CD8-positive, alpha-beta memory T cell (primary cell): ENCODE data around the gene CCDC102A. TPM values are rescaled to one million over a fixed set of nuclear protein-coding genes. Genes with fewer than 3 reads are reported as not detected.

ENCODE experiments used
- CTCF ChIA-PET: fragments of 350-600 bp; sonication (Branson Sonifier 250); formaldehyde crosslinking; loops from one replicate; lab custom pipeline; 2021; ENCODE audit warnings: antibody characterized with exemption; lab: Charles Lee
- POLR2A ChIA-PET: fragments of 350-600 bp; sonication (Branson Sonifier 250); formaldehyde crosslinking; loops from one replicate; lab custom pipeline; 2021; ENCODE audit warnings: antibody characterized with exemption; lab: Charles Lee
- DNase-seq, 5 donors: peaks; one replicate each; pipeline versions ENCODE4 v3.0.0 to v3.0.0-alpha.2; 2020 to 2022; ENCODE audit warnings: mixed read lengths in 1 of 5
- H3K27ac ChIP-seq: one replicate; pipeline ENCODE4 v1.7.0; 2013; ENCODE audit warnings: low read depth, mild to moderate bottlenecking, low read length, moderate library complexity
- H3K27me3 ChIP-seq: 2 replicates; pipeline ENCODE4 v1.7.0; 2013; ENCODE audit warnings: low read length, mild to moderate bottlenecking; ENCODE audit not compliant: insufficient read depth, poor library complexity, severe bottlenecking
- H3K36me3 ChIP-seq: 2 replicates; pipeline ENCODE4 v1.7.0; 2013; ENCODE audit warnings: mild to moderate bottlenecking, low read length, moderate library complexity; ENCODE audit not compliant: insufficient read depth
- H3K4me1 ChIP-seq: 2 replicates; pipeline ENCODE4 v1.7.0; 2013; ENCODE audit warnings: mild to moderate bottlenecking, low read length, moderate library complexity; ENCODE audit not compliant: insufficient read depth
- H3K4me3 ChIP-seq: 2 replicates; pipeline ENCODE4 v1.7.0; 2013; ENCODE audit warnings: mild to moderate bottlenecking, low read length
- H3K9me3 ChIP-seq: 2 replicates; pipeline ENCODE4 v1.7.0; 2013; ENCODE audit warnings: mild to moderate bottlenecking, low read length
- H3K27ac Mint-ChIP-seq, 8 donors: one replicate each; pipeline ENCODE4 v1.8.0; 2020 to 2021; ENCODE audit warnings: mixed read lengths in 8 of 8, mild to moderate bottlenecking in 6 of 8, inconsistent platforms in 3 of 8, moderate library complexity in 3 of 8
- H3K27me3 Mint-ChIP-seq, 2 donors: one replicate each; pipeline ENCODE4 v1.8.0; 2020 to 2021; ENCODE audit warnings: mixed read lengths in 2 of 2, mild to moderate bottlenecking in 1 of 2, moderate library complexity in 1 of 2
- H3K36me3 Mint-ChIP-seq, 3 donors: one replicate each; pipeline ENCODE4 v1.8.0; 2020 to 2021; ENCODE audit warnings: mixed read lengths in 3 of 3, inconsistent platforms in 1 of 3, mild to moderate bottlenecking in 1 of 3
- H3K4me1 Mint-ChIP-seq, 3 donors: one replicate each; pipeline ENCODE4 v1.8.0; 2020 to 2021; ENCODE audit warnings: mixed read lengths in 3 of 3, inconsistent platforms in 1 of 3, mild to moderate bottlenecking in 1 of 3
- H3K4me3 Mint-ChIP-seq, 7 donors: one replicate each; pipeline ENCODE4 v1.8.0; 2020 to 2021; ENCODE audit warnings: mixed read lengths in 7 of 7, mild to moderate bottlenecking in 6 of 7, moderate library complexity in 4 of 7, inconsistent platforms in 2 of 7
- H3K9me3 Mint-ChIP-seq, 5 donors: one replicate each; pipeline ENCODE4 v1.8.0; 2020 to 2022; ENCODE audit warnings: mixed read lengths in 5 of 5, mild to moderate bottlenecking in 3 of 5, moderate library complexity in 2 of 5, inconsistent platforms in 1 of 5
- polyA plus RNA-seq: library from polyadenylated mRNA; unstranded; fragments of 300-500 nt; fragmentation: Illumina TruSeq; gene quantifications from one replicate; pipeline ENCODE4 v1.2.3, GENCODE V29; 2021
- total RNA-seq, 2 experiments: library from RNA; stranded (reverse); gene quantifications; one replicate each; pipeline ENCODE4 v1.2.3, GENCODE V29; 2021

Gene CCDC102A
- total and polyA plus RNA-seq, 3 experiments from 2014 or later: 22.6 to 28.1 (median 27.0) TPM

GRCh38 chr16:57576429-57576870 is 40.1 kb upstream of the CCDC102A start:
- POLR2A ChIA-PET: interaction anchor here (1.8 to 2.4 kb wide), 2 partner anchors 25 to 33 kb away, joined by 6 to 14 read pairs; no protein-coding TSS in a partner anchor

GRCh38 chr16:57575468-57576277 is 39.3 kb upstream of the CCDC102A start:
- peaks cover 45 to 46% (median 45%) of the 10 kb centered on the region in 3 donors for H3K4me1 Mint-ChIP-seq
- peaks cover 0 to 3% (median 0%) of the 10 kb centered on the region in 5 donors for H3K9me3 Mint-ChIP-seq
- peaks cover 0 to 17% (median 2%) of the 10 kb centered on the region in 3 donors for H3K36me3 Mint-ChIP-seq
- Histone ChIP-seq H3K9me3 (no peaks in the 10 kb centered on the region), H3K4me1 (peaks cover 46% of the 10 kb centered on the region), H3K4me3 (no peak overlapping the region), H3K27me3 (no peaks in the 10 kb centered on the region), H3K36me3 (no peaks in the 10 kb centered on the region), H3K27ac (no peak overlapping the region)
- H3K27ac Mint-ChIP-seq: peak overlapping the region in 4 of 8 donors; percentile 53 to 90 (median 78)
- no peak for DNase-seq
- no peak overlapping the region for H3K4me3 Mint-ChIP-seq
- ChIA-PET CTCF (interaction anchor here (0.6 to 13.1 kb wide), 42 partner anchors 10 to 432 kb away, joined by 3 to 215 read pairs (median 6); partner anchors contain the start of genes ADGRG5, CCDC102A, CIAPIN1 and COQ9), POLR2A (interaction anchor here (2.4 kb wide), 1 partner anchor 34 kb away, joined by 14 read pairs; no protein-coding TSS in a partner anchor)
- H3K27me3 Mint-ChIP-seq: peaks cover 0 to 3% of the 10 kb centered on the region in 2 donors

More at GRCh38 chr16:57576429-57576870, 40.1 kb upstream of the CCDC102A start:
- Mint-ChIP-seq H3K4me3 (peak overlapping the region in 2 of 7 donors; percentile 52 to 58), H3K36me3 (peaks cover 0 to 13% (median 2%) of the 10 kb centered on the region in 3 donors), H3K9me3 (peaks cover 0 to 3% (median 0%) of the 10 kb centered on the region in 5 donors), H3K4me1 (peaks cover 46 to 52% (median 47%) of the 10 kb centered on the region in 3 donors), H3K27me3 (peaks cover 0 to 3% of the 10 kb centered on the region in 2 donors), H3K27ac (peak overlapping the region; percentile 26 to 96 (median 78))
- no peak overlapping the region for H3K27ac ChIP-seq
- peaks cover 46% of the 10 kb centered on the region for H3K4me1 ChIP-seq
- H3K9me3 ChIP-seq: no peaks in the 10 kb centered on the region
- H3K27me3 ChIP-seq: no peaks in the 10 kb centered on the region
- CTCF ChIA-PET: interaction anchor here (0.6 to 13.1 kb wide), 44 partner anchors 9 to 432 kb away, joined by 3 to 215 read pairs (median 6); partner anchors contain the start of genes ADGRG5, CCDC102A, CIAPIN1 and COQ9
- no peaks in the 10 kb centered on the region for H3K36me3 ChIP-seq
- H3K4me3 ChIP-seq: no peak overlapping the region
- DNase-seq: peak; percentile 67 to 86 (median 73)

- Histone ChIP-seq H3K27me3 (no peaks in the 10 kb centered on the region), H3K9me3 (no peaks in the 10 kb centered on the region), H3K4me3 (no peak overlapping the region), H3K4me1 (peaks cover 38% of the 10 kb centered on the region), H3K36me3 (peaks cover under 1% of the 10 kb centered on the region), H3K27ac (no peak overlapping the region)
- peaks cover 38 to 39% (median 39%) of the 10 kb centered on the region in 3 donors for H3K4me1 Mint-ChIP-seq
- ChIA-PET POLR2A (no interaction called here), CTCF (interaction anchor here (1.0 to 13.1 kb wide), 15 partner anchors 11 to 427 kb away, joined by 3 to 215 read pairs (median 24); partner anchors contain the start of genes ADGRG5, CCDC102A, KATNB1 and USB1)
- peaks cover 4 to 23% (median 4%) of the 10 kb centered on the region in 3 donors for H3K36me3 Mint-ChIP-seq
- peaks cover 0 to 3% (median 0%) of the 10 kb centered on the region in 5 donors for H3K9me3 Mint-ChIP-seq
- H3K27ac Mint-ChIP-seq: peak overlapping the region in 2 of 8 donors; percentile 62 to 68
- H3K4me3 Mint-ChIP-seq: no peak overlapping the region
- no peak for DNase-seq
- H3K27me3 Mint-ChIP-seq: no peaks in the 10 kb centered on the region
Observed at GRCh38 chr16:57574646-57575467, 38.5 kb upstream of the CCDC102A start.

- Histone ChIP-seq H3K36me3 (peaks cover 8% of the 10 kb centered on the region), H3K4me1 (peaks cover 30% of the 10 kb centered on the region), H3K27ac (no peak overlapping the region), H3K27me3 (no peaks in the 10 kb centered on the region), H3K9me3 (no peaks in the 10 kb centered on the region), H3K4me3 (no peak overlapping the region)
- ChIA-PET POLR2A (no interaction called here), CTCF (interaction anchor here (1.0 to 13.1 kb wide), 2 partner anchors 74 to 147 kb away, joined by 3 to 215 read pairs; no protein-coding TSS in a partner anchor)
- peaks cover 9 to 30% (median 11%) of the 10 kb centered on the region in 3 donors for H3K36me3 Mint-ChIP-seq
- H3K4me1 Mint-ChIP-seq: peaks cover 30 to 31% (median 31%) of the 10 kb centered on the region in 3 donors
- no peak overlapping the region for H3K4me3 Mint-ChIP-seq
- H3K9me3 Mint-ChIP-seq: no peaks in the 10 kb centered on the region
- no peaks in the 10 kb centered on the region for H3K27me3 Mint-ChIP-seq
- no peak for DNase-seq
- H3K27ac Mint-ChIP-seq: peak overlapping the region in 3 of 8 donors; percentile 23 to 60 (median 33)
Observed at GRCh38 chr16:57574086-57574485, 37.7 kb upstream of the CCDC102A start.

GRCh38 chr16:57572978-57573728 is 36.8 kb upstream of the CCDC102A start:
- no peaks in the 10 kb centered on the region for H3K27me3 ChIP-seq
- Mint-ChIP-seq H3K4me1 (peaks cover 21 to 22% (median 22%) of the 10 kb centered on the region in 3 donors), H3K27ac (peak overlapping the region in 4 of 8 donors; percentile 12 to 89 (median 28)), H3K9me3 (no peaks in the 10 kb centered on the region), H3K36me3 (peaks cover 12 to 32% (median 14%) of the 10 kb centered on the region in 3 donors), H3K4me3 (no peak overlapping the region), H3K27me3 (no peaks in the 10 kb centered on the region)
- CTCF ChIA-PET: interaction anchor here (0.7 to 13.1 kb wide), 5 partner anchors 12 to 75 kb away, joined by 3 to 215 read pairs (median 3); no protein-coding TSS in a partner anchor
- no peaks in the 10 kb centered on the region for H3K9me3 ChIP-seq
- DNase-seq: no peak
- peaks cover 21% of the 10 kb centered on the region for H3K4me1 ChIP-seq
- H3K4me3 ChIP-seq: no peak overlapping the region
- no peak overlapping the region for H3K27ac ChIP-seq
- POLR2A ChIA-PET: no interaction called here
- peaks cover 13% of the 10 kb centered on the region for H3K36me3 ChIP-seq

GRCh38 chr16:57571098-57571497 is 34.7 kb upstream of the CCDC102A start:
- ChIA-PET POLR2A (no interaction called here), CTCF (interaction anchor here (13.1 kb wide), 1 partner anchor 77 kb away, joined by 215 read pairs; no protein-coding TSS in a partner anchor)
- H3K27me3 ChIP-seq: no peaks in the 10 kb centered on the region
- Mint-ChIP-seq H3K9me3 (no peaks in the 10 kb centered on the region), H3K36me3 (peaks cover 12 to 48% (median 18%) of the 10 kb centered on the region in 3 donors), H3K27ac (peak overlapping the region in 1 of 8 donors; percentile 21), H3K4me1 (peaks cover under 1 to 1% (median 1%) of the 10 kb centered on the region in 3 donors), H3K27me3 (no peaks in the 10 kb centered on the region), H3K4me3 (no peak overlapping the region)
- no peak for DNase-seq
- no peak overlapping the region for H3K27ac ChIP-seq
- peaks cover under 1% of the 10 kb centered on the region for H3K4me1 ChIP-seq
- H3K36me3 ChIP-seq: peaks cover 13% of the 10 kb centered on the region
- no peaks in the 10 kb centered on the region for H3K9me3 ChIP-seq
- no peak overlapping the region for H3K4me3 ChIP-seq
